Caco-2 (cell line): ENCODE measurements around the gene LRIG1. TPM values are rescaled to one million over a fixed set of nuclear protein-coding genes. Genes with fewer than 3 reads are reported as not detected.

Experiments
- BruUV-seq: library from RNA; stranded (reverse); fragments of 400-500 nt; replicated peaks from 2 replicates; lab custom pipeline; 2021; lab: Mats Ljungman, UMichigan
- CTCF ChIA-PET: fragments of 300-600 bp; sonication (Branson Sonifier 250); formaldehyde crosslinking; loops from one replicate; lab custom pipeline; 2022; ENCODE audit warnings: antibody characterized with exemption; lab: Charles Lee
- POLR2A ChIA-PET: fragments of 300-600 bp; sonication (Branson Sonifier 250); formaldehyde crosslinking; loops from one replicate; lab custom pipeline; 2022; ENCODE audit warnings: antibody characterized with exemption; lab: Charles Lee
- DNase-seq, 2 experiments: peaks; one replicate each; pipeline versions ENCODE4 v3.0.0 to v3.0.0-alpha.2; 2020 to 2022
- H3K27me3 ChIP-seq: replicated peaks from 2 replicates; pipeline ENCODE4 v1.6.0; 2011; ENCODE audit warnings: low read length; ENCODE audit not compliant: control insufficient read depth, insufficient read depth
- H3K36me3 ChIP-seq: 2 replicates; pipeline ENCODE4 v1.5.1; 2011; ENCODE audit warnings: low read length; ENCODE audit not compliant: control insufficient read depth, insufficient read depth
- H3K4me1 ChIP-seq: fragments of 250-450 bp; sonication (Bioruptor Pico); 2 replicates; pipeline ENCODE4 v1.5.1; 2020; ENCODE audit warnings: mild to moderate bottlenecking
- H3K4me3 ChIP-seq: 2 replicates; pipeline ENCODE4 v1.5.1; 2011; ENCODE audit warnings: low read depth, mild to moderate bottlenecking, control low read depth, low read length
- H3K9me3 ChIP-seq: fragments of 250-450 bp; sonication (Bioruptor Pico); 2 replicates; pipeline ENCODE4 v1.5.1; 2020; ENCODE audit warnings: mild to moderate bottlenecking, moderate library complexity
- H3K27ac Mint-ChIP-seq: one replicate; pipeline ENCODE4 v1.8.0; 2022; ENCODE audit warnings: mixed read lengths; ENCODE audit not compliant: unreplicated experiment
- H3K27me3 Mint-ChIP-seq: one replicate; pipeline ENCODE4 v1.8.0; 2022; ENCODE audit warnings: mixed read lengths; ENCODE audit not compliant: insufficient read depth, unreplicated experiment
- H3K36me3 Mint-ChIP-seq: one replicate; pipeline ENCODE4 v1.8.0; 2022; ENCODE audit warnings: mild to moderate bottlenecking, mixed read lengths; ENCODE audit not compliant: insufficient read depth, unreplicated experiment
- H3K4me1 Mint-ChIP-seq: one replicate; pipeline ENCODE4 v1.8.0; 2022; ENCODE audit warnings: low read depth, mixed read lengths; ENCODE audit not compliant: unreplicated experiment
- H3K4me3 Mint-ChIP-seq: one replicate; pipeline ENCODE4 v1.8.0; 2022; ENCODE audit warnings: mild to moderate bottlenecking, moderate library complexity, mixed read lengths; ENCODE audit not compliant: unreplicated experiment
- H3K9me3 Mint-ChIP-seq: one replicate; pipeline ENCODE4 v1.8.0; 2022; ENCODE audit warnings: mixed read lengths; ENCODE audit not compliant: unreplicated experiment
- CTCF ChIP-seq, 2 experiments: fragments of 200-600 bp in 1 of 2; IDR thresholded peaks; 1 replicate in 1 of 2; 2 replicates in 1 of 2; pipeline versions ENCODE4 v1.5.1 to v1.8.0; 2011 to 2022; ENCODE audit warnings: antibody characterized with exemption in 1 of 2, control low read depth in 1 of 2, inconsistent platforms in 1 of 2, low read depth in 1 of 2, low read length in 1 of 2, mild to moderate bottlenecking in 1 of 2, moderate library complexity in 1 of 2; ENCODE audit not compliant: insufficient read depth in 1 of 2, severe bottlenecking in 1 of 2, unreplicated experiment in 1 of 2
- intact Hi-C: fragments of 100-400 bp; cut with micrococcal nuclease; formaldehyde crosslinking; loops from one replicate; pipeline ENCODE4 v1.10.0; 2022; ENCODE audit not compliant: unreplicated experiment
- total RNA-seq: library from RNA; stranded (reverse); gene quantifications from 2 replicates; pipeline ENCODE4 v1.2.3, GENCODE V29; 2022

LRIG1 gene
- total RNA-seq, 1 experiment from 2014 or later = 43.4 TPM

- ChIA-PET POLR2A (no interaction called here), CTCF (no interaction called here)
- peaks cover 12% of the 10 kb centered on the region for H3K4me1 ChIP-seq
- Mint-ChIP-seq H3K4me3 (no peak overlapping the region), H3K4me1 (peaks cover 12% of the 10 kb centered on the region), H3K36me3 (peaks cover 67% of the 10 kb centered on the region), H3K9me3 (no peaks in the 10 kb centered on the region), H3K27me3 (no peaks in the 10 kb centered on the region), H3K27ac (no peak overlapping the region)
- no peak overlapping the region for H3K4me3 ChIP-seq
- intact Hi-C loops = no loop called here
- H3K9me3 ChIP-seq = no peaks in the 10 kb centered on the region
- peak in 1 of 2 experiments; percentile 22 for DNase-seq
- no peak for TF ChIP-seq CTCF (IDR thresholded peaks at IDR 0.05; ENCODE audit: insufficient read depth in 1 of 2, low read depth in 1 of 2, low read length in 1 of 2, severe bottlenecking in 1 of 2, unreplicated experiment in 1 of 2)
- no TSS peak for BruUV-seq
- no peaks in the 10 kb centered on the region for H3K27me3 ChIP-seq
- peaks cover 2% of the 10 kb centered on the region for H3K36me3 ChIP-seq
Measured at GRCh38 chr3:66376568-66376967, 124.3 kb downstream of the LRIG1 start.

GRCh38 chr3:66372681-66373350 is 128.0 kb downstream of the LRIG1 start:
- Histone ChIP-seq H3K4me1 (peaks cover 12% of the 10 kb centered on the region), H3K27me3 (no peaks in the 10 kb centered on the region), H3K9me3 (no peaks in the 10 kb centered on the region), H3K4me3 (no peak overlapping the region), H3K36me3 (no peaks in the 10 kb centered on the region)
- intact Hi-C loops = loop anchor here (1.0 kb wide), 2 partner anchors 97 to 119 kb away; no protein-coding TSS in a partner anchor
- Mint-ChIP-seq H3K4me3 (no peak overlapping the region), H3K27ac (no peak overlapping the region), H3K27me3 (no peaks in the 10 kb centered on the region), H3K4me1 (peaks cover 12% of the 10 kb centered on the region), H3K9me3 (no peaks in the 10 kb centered on the region), H3K36me3 (peaks cover 36% of the 10 kb centered on the region)
- no TSS peak for BruUV-seq
- DNase-seq = peak; percentile 73 to 74
- ChIA-PET POLR2A (no interaction called here), CTCF (interaction anchor here (0.5 to 1.8 kb wide), 5 partner anchors 15 to 119 kb away, joined by 3 to 15 read pairs (median 5); no protein-coding TSS in a partner anchor)
- TF ChIP-seq CTCF (IDR thresholded peaks at IDR 0.05; ENCODE audit: insufficient read depth in 1 of 2, low read depth in 1 of 2, low read length in 1 of 2, severe bottlenecking in 1 of 2, unreplicated experiment in 1 of 2) = peak; percentile 50 to 64

- H3K27me3 ChIP-seq = no peaks in the 10 kb centered on the region
- no TSS peak for BruUV-seq
- DNase-seq = no peak
- H3K4me3 ChIP-seq = no peak overlapping the region
- H3K4me1 ChIP-seq = peaks cover 2% of the 10 kb centered on the region; the same call in 1 of the 2 replicates
- no peaks in the 10 kb centered on the region for H3K27me3 Mint-ChIP-seq
- H3K4me3 Mint-ChIP-seq = no peak overlapping the region
- no peak overlapping the region for H3K27ac Mint-ChIP-seq
- no peaks in the 10 kb centered on the region for H3K9me3 Mint-ChIP-seq
- H3K36me3 Mint-ChIP-seq = peaks cover 22% of the 10 kb centered on the region
- H3K9me3 ChIP-seq = no peaks in the 10 kb centered on the region
- no peak for TF ChIP-seq CTCF (IDR thresholded peaks at IDR 0.05; ENCODE audit: insufficient read depth in 1 of 2, low read depth in 1 of 2, low read length in 1 of 2, severe bottlenecking in 1 of 2, unreplicated experiment in 1 of 2)
- H3K4me1 Mint-ChIP-seq = peaks cover 4% of the 10 kb centered on the region
- CTCF ChIA-PET = interaction anchor here (0.7 to 1.8 kb wide), 2 partner anchors 26 to 94 kb away, joined by 3 to 15 read pairs; no protein-coding TSS in a partner anchor
- intact Hi-C loops = no loop called here
- POLR2A ChIA-PET = no interaction called here
- no peaks in the 10 kb centered on the region for H3K36me3 ChIP-seq
Measured at GRCh38 chr3:66371432-66371831, 129.4 kb downstream of the LRIG1 start.
